H9 (cell line): ENCODE results near the gene RBM44. TPM values are rescaled to one million over a fixed set of nuclear protein-coding genes. Genes with fewer than 3 reads are reported as not detected.
A peak's percentile ranks its signal among the peaks of the same experiment; 100 is the strongest.

Experiments used
- DNase-seq: peaks from one replicate; pipeline ENCODE4 v3.0.0-alpha.2; 2017
- H2AFZ ChIP-seq: one replicate; pipeline ENCODE4 v1.6.1; 2013; ENCODE audit warnings: mild to moderate bottlenecking, low read length, control low read depth, moderate library complexity
- H2AK5ac ChIP-seq: 2 replicates; pipeline ENCODE4 v1.6.1; 2013; ENCODE audit warnings: low read length, control low read depth, mixed read lengths; ENCODE audit not compliant: insufficient read length
- H2BK120ac ChIP-seq: one replicate; pipeline ENCODE4 v1.6.1; 2013; ENCODE audit warnings: low read depth, mild to moderate bottlenecking, low read length, control low read depth, inconsistent platforms; ENCODE audit not compliant: poor library complexity, severe bottlenecking
- H2BK12ac ChIP-seq: 2 replicates; pipeline ENCODE4 v1.6.1; 2013; ENCODE audit warnings: low read length, control low read depth, mixed read lengths, low read depth; ENCODE audit not compliant: insufficient read length
- H2BK15ac ChIP-seq: 2 replicates; pipeline ENCODE4 v1.6.1; 2013; ENCODE audit warnings: low read depth, low read length, control low read depth
- H2BK20ac ChIP-seq: one replicate; pipeline ENCODE4 v1.6.1; 2013; ENCODE audit warnings: low read depth, mild to moderate bottlenecking, low read length, control low read depth, inconsistent platforms; ENCODE audit not compliant: poor library complexity, severe bottlenecking
- H2BK5ac ChIP-seq: 2 replicates; pipeline ENCODE4 v1.6.1; 2013; ENCODE audit warnings: low read length, control low read depth, mixed read lengths; ENCODE audit not compliant: insufficient read length
- H3K14ac ChIP-seq: 2 replicates; pipeline ENCODE4 v1.6.1; 2013; ENCODE audit warnings: low read length, control low read depth; ENCODE audit not compliant: insufficient read depth
- H3K18ac ChIP-seq: 2 replicates; pipeline ENCODE4 v1.6.1; 2013; ENCODE audit warnings: low read depth, mild to moderate bottlenecking, mixed read lengths, low read length, control low read depth; ENCODE audit not compliant: insufficient read length
- H3K23ac ChIP-seq: 2 replicates; pipeline ENCODE4 v1.6.1; 2013; ENCODE audit warnings: low read length, control low read depth, mixed read lengths, low read depth; ENCODE audit not compliant: insufficient read length
- H3K23me2 ChIP-seq: 2 replicates; pipeline ENCODE4 v1.6.1; 2013; ENCODE audit warnings: low read depth, mild to moderate bottlenecking, mixed read lengths, low read length, control low read depth; ENCODE audit not compliant: insufficient read length, poor library complexity, severe bottlenecking
- H3K27ac ChIP-seq: 2 replicates; pipeline ENCODE4 v1.5.1; 2013; ENCODE audit warnings: low read length, control low read depth, mixed read lengths, low read depth; ENCODE audit not compliant: insufficient read length
- H3K27me3 ChIP-seq: 2 replicates; pipeline ENCODE4 v1.6.1; 2013; ENCODE audit warnings: low read length, control low read depth, inconsistent platforms; ENCODE audit not compliant: insufficient read depth
- H3K4ac ChIP-seq: 2 replicates; pipeline ENCODE4 v1.6.1; 2013; ENCODE audit warnings: low read depth, mild to moderate bottlenecking, control low read depth, inconsistent platforms, low read length, moderate library complexity
- H3K4me1 ChIP-seq: 2 replicates; pipeline ENCODE4 v1.6.1; 2013; ENCODE audit warnings: low read length, control low read depth, inconsistent platforms; ENCODE audit not compliant: insufficient read depth
- H3K4me2 ChIP-seq: 2 replicates; pipeline ENCODE4 v1.6.1; 2013; ENCODE audit warnings: low read length, control low read depth, mixed read lengths; ENCODE audit not compliant: insufficient read length, insufficient read depth
- H3K56ac ChIP-seq: 2 replicates; pipeline ENCODE4 v1.6.1; 2013; ENCODE audit warnings: low read depth, mild to moderate bottlenecking, mixed read lengths, low read length, control low read depth; ENCODE audit not compliant: insufficient read length
- H3K79me1 ChIP-seq: 2 replicates; pipeline ENCODE4 v1.6.1; 2013; ENCODE audit warnings: low read depth, mild to moderate bottlenecking, moderate library complexity, low read length, control low read depth, inconsistent platforms; ENCODE audit not compliant: insufficient read depth, poor library complexity, severe bottlenecking
- H3K79me2 ChIP-seq: 2 replicates; pipeline ENCODE4 v1.6.1; 2013; ENCODE audit warnings: low read length, control low read depth, inconsistent platforms; ENCODE audit not compliant: insufficient read depth
- H3K9ac ChIP-seq: 2 replicates; pipeline ENCODE4 v1.6.1; 2013; ENCODE audit warnings: low read length, control low read depth, mixed read lengths; ENCODE audit not compliant: insufficient read length; ENCODE audit errors: extremely low read depth
- H3K9me3 ChIP-seq: one replicate; pipeline ENCODE4 v1.6.1; 2013; ENCODE audit warnings: low read depth, low read length, inconsistent platforms; ENCODE audit not compliant: control insufficient read depth
- H3T11ph ChIP-seq: one replicate; pipeline ENCODE4 v1.6.1; 2013; ENCODE audit warnings: mild to moderate bottlenecking, low read length, control low read depth, inconsistent platforms
- H4K20me1 ChIP-seq: one replicate; pipeline ENCODE4 v1.6.1; 2013; ENCODE audit not compliant: control insufficient read depth, insufficient read length, insufficient read depth
- H4K5ac ChIP-seq: 2 replicates; pipeline ENCODE4 v1.6.1; 2013; ENCODE audit warnings: low read depth, mild to moderate bottlenecking, mixed read lengths, low read length, control low read depth; ENCODE audit not compliant: insufficient read length
- H4K8ac ChIP-seq: replicated peaks from 2 replicates; pipeline ENCODE4 v1.6.1; 2013; ENCODE audit warnings: low read length, control low read depth, mixed read lengths, low read depth; ENCODE audit not compliant: insufficient read length
- H4K91ac ChIP-seq: 2 replicates; pipeline ENCODE4 v1.6.1; 2013; ENCODE audit warnings: low read depth, mild to moderate bottlenecking, moderate library complexity, mixed read lengths, low read length, control low read depth; ENCODE audit not compliant: insufficient read length
- H3K27ac Mint-ChIP-seq, 3 experiments: 2 replicates in 2 of 3; 3 replicates in 1 of 3; pipeline ENCODE4 v1.8.0; 2020 to 2021; ENCODE audit warnings: mixed read lengths in 3 of 3, mild to moderate bottlenecking in 1 of 3, moderate library complexity in 1 of 3
- H3K27me3 Mint-ChIP-seq: 2 replicates; pipeline ENCODE4 v1.8.0; 2021; ENCODE audit warnings: low read depth, mild to moderate bottlenecking, moderate library complexity, mixed read lengths
- H3K36me3 Mint-ChIP-seq, 3 experiments: 2 replicates in 2 of 3; 3 replicates in 1 of 3; pipeline ENCODE4 v1.8.0; 2020 to 2021; ENCODE audit warnings: low read depth in 3 of 3, mixed read lengths in 3 of 3; ENCODE audit not compliant: insufficient read depth in 1 of 3
- H3K4me1 Mint-ChIP-seq, 2 experiments: 2 replicates each; pipeline ENCODE4 v1.8.0; 2020; ENCODE audit warnings: mixed read lengths in 2 of 2
- H3K4me3 Mint-ChIP-seq, 2 experiments: 2 replicates in 1 of 2; 3 replicates in 1 of 2; pipeline ENCODE4 v1.8.0; 2020 to 2021; ENCODE audit warnings: mild to moderate bottlenecking in 2 of 2, mixed read lengths in 2 of 2, moderate library complexity in 1 of 2
- H3K9me3 Mint-ChIP-seq, 2 experiments: 2 replicates in 1 of 2; 3 replicates in 1 of 2; pipeline ENCODE4 v1.8.0; 2020; ENCODE audit warnings: mild to moderate bottlenecking in 2 of 2, mixed read lengths in 2 of 2, moderate library complexity in 1 of 2
- WGBS: extraction: QIAGEN DNeasy Blood & Tissue Kit; methylation state at CpG from one replicate; pipeline ENCODE4 v1.1.7; 2013; ENCODE audit warnings: missing lambda C conversion rate, low lambda C conversion rate, mixed read lengths; ENCODE audit not compliant: insufficient read length; ENCODE audit errors: extremely low coverage; 5-methylcytosine and 5-hydroxymethylcytosine counted together
- total RNA-seq: library from RNA; stranded (reverse); gene quantifications from 2 replicates; pipeline ENCODE4 v1.2.1, GENCODE V29; 2021
- TF ChIP-seq, protein P1 (sequence below): fragments of 200-600 bp; sonication (generic); conservative IDR thresholded peaks from 3 replicates; pipeline ENCODE4 v1.8.0; 2021; ENCODE audit warnings: antibody characterized with exemption, mild to moderate bottlenecking

Gene RBM44
- total RNA-seq, 1 experiment from 2014 or later = 0.15 TPM

DNA sequence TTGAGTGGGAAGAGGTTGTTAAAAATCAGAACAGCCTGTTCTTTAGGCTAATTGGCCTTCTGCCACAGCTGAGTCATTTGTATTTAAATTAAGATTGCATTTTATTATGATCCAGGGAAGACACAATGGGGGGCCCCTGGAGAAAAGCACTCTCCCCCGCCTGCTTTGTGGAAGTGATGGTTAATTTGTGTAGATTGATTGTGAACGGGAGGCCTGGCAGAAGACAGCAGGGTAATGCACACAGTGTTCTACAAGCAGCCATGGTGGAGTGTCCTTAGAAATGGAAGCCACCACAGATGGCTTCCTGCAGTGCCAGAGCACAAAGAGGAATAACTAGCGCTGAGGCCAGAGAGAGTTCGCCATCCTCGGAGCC, 80.5 kb downstream of the RBM44 start:
- Histone ChIP-seq H3K23ac (no peak overlapping the region), H3K79me1 (no peaks in the 10 kb centered on the region), H3K4ac (no peak overlapping the region), H3K9me3 (no peaks in the 10 kb centered on the region), H3K18ac (no peak overlapping the region), H4K8ac (no peak overlapping the region), H2AFZ (no peak overlapping the region), H3T11ph (no peak overlapping the region), H4K5ac (no peak overlapping the region), H2BK120ac (no peak overlapping the region), H4K20me1 (no peaks in the 10 kb centered on the region), H3K27ac (no peak overlapping the region), H2BK15ac (no peak overlapping the region), H2BK12ac (no peak overlapping the region), H3K56ac (no peak overlapping the region), H3K14ac (no peak overlapping the region), H3K79me2 (no peaks in the 10 kb centered on the region), H4K91ac (no peak overlapping the region), H2AK5ac (no peak overlapping the region), H2BK5ac (no peak overlapping the region), H3K23me2 (no peaks in the 10 kb centered on the region), H3K27me3 (no peaks in the 10 kb centered on the region), H3K4me1 (no peaks in the 10 kb centered on the region; the same call in 1 of the 2 replicates), H3K4me2 (no peak overlapping the region), H2BK20ac (no peak overlapping the region), H3K9ac (no peak overlapping the region)
- TF ChIP-seq, protein P1, sequence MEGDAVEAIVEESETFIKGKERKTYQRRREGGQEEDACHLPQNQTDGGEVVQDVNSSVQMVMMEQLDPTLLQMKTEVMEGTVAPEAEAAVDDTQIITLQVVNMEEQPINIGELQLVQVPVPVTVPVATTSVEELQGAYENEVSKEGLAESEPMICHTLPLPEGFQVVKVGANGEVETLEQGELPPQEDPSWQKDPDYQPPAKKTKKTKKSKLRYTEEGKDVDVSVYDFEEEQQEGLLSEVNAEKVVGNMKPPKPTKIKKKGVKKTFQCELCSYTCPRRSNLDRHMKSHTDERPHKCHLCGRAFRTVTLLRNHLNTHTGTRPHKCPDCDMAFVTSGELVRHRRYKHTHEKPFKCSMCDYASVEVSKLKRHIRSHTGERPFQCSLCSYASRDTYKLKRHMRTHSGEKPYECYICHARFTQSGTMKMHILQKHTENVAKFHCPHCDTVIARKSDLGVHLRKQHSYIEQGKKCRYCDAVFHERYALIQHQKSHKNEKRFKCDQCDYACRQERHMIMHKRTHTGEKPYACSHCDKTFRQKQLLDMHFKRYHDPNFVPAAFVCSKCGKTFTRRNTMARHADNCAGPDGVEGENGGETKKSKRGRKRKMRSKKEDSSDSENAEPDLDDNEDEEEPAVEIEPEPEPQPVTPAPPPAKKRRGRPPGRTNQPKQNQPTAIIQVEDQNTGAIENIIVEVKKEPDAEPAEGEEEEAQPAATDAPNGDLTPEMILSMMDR = no peak
- H3K27ac Mint-ChIP-seq = peak overlapping the region in 1 of 3 experiments; percentile 6; a peak in 1 of 7 replicates
- WGBS = no CpG with 5 or more reads among the region's 5 CpGs
- no peaks in the 10 kb centered on the region for H3K36me3 Mint-ChIP-seq
- DNase-seq = no peak
- peaks cover 8 to 9% of the 10 kb centered on the region in 2 experiments for H3K4me1 Mint-ChIP-seq
- peaks cover 2% of the 10 kb centered on the region for H3K27me3 Mint-ChIP-seq
- H3K4me3 Mint-ChIP-seq = no peak overlapping the region; a peak in 2 of 5 replicates
- H3K9me3 Mint-ChIP-seq = no peaks in the 10 kb centered on the region
